ENCODE results near the gene RICTOR. TPM values are rescaled to one million over a fixed set of nuclear protein-coding genes. Genes with fewer than 3 reads are reported as not detected.

Gene RICTOR
- total and polyA plus RNA-seq, 9 of the 15 experiments (the other 6 are each of a cell fraction or from before 2014, with no cell fraction given): 13.9 to 46.6 (median 22.6) TPM

GRCh38 chr5:39092581-39093351 is 18.6 kb upstream of the RICTOR start (continued):
- TF ChIP-seq ZNF23 (CRISPR knock-in tag; IDR thresholded peaks at IDR 0.05) (no peak), NCOR1 (IDR thresholded peaks at IDR 0.05) (no peak), MAFG (tag; conservative IDR thresholded peaks at IDR 0.05) (peak; percentile 85), MEIS2 (IDR thresholded peaks at IDR 0.05; ENCODE audit: partially characterized antibody) (peak; percentile 93), FOS (IDR thresholded peaks at IDR 0.05; ENCODE audit: extremely low read depth, insufficient read length) (no peak), ZFPM2 (CRISPR knock-in tag; IDR thresholded peaks at IDR 0.05) (no peak), HMG20B (CRISPR knock-in tag; IDR thresholded peaks at IDR 0.05) (no peak), ZEB2 (IDR thresholded peaks at IDR 0.05) (no peak), ZNF780A (CRISPR knock-in tag; IDR thresholded peaks at IDR 0.05) (no peak), E4F1 (CRISPR knock-in tag; IDR thresholded peaks at IDR 0.05; ENCODE audit: borderline replicate concordance) (no peak), ZNF589 (CRISPR knock-in tag; IDR thresholded peaks at IDR 0.05; ENCODE audit: low read depth) (no peak), YY1 (IDR thresholded peaks at IDR 0.05; ENCODE audit: borderline replicate concordance in 1 of 3, control insufficient read depth in 1 of 3, extremely low read depth in 1 of 3, insufficient read depth in 3 of 3, insufficient read length in 1 of 3, insufficient replicate concordance in 2 of 3, low read depth in 1 of 3, low read length in 2 of 3) (no peak), LEF1 (IDR thresholded peaks at IDR 0.05) (no peak), TCF3 (CRISPR knock-in tag; IDR thresholded peaks at IDR 0.05) (no peak), NR3C1 (CRISPR knock-in tag; IDR thresholded peaks at IDR 0.05) (no peak), STAG1 (CRISPR knock-in tag; IDR thresholded peaks at IDR 0.05; ENCODE audit: borderline replicate concordance) (no peak), ZNF146 (CRISPR knock-in tag; IDR thresholded peaks at IDR 0.05; ENCODE audit: unreplicated experiment) (no peak), ZNF655 (CRISPR knock-in tag; IDR thresholded peaks at IDR 0.05) (no peak), JUND (IDR thresholded peaks at IDR 0.05; ENCODE audit: borderline replicate concordance, low read depth, low read length) (peak; percentile 33; the same call in 1 of the 2 replicates), JUND (tag; IDR thresholded peaks at IDR 0.05; ENCODE audit: borderline replicate concordance, low read depth, low read length) (no peak; the same call in 2 of the 3 replicates), MCM5 (IDR thresholded peaks at IDR 0.05; ENCODE audit: low read depth) (no peak), ZKSCAN3 (CRISPR knock-in tag; IDR thresholded peaks at IDR 0.05) (no peak), NFRKB (IDR thresholded peaks at IDR 0.05; ENCODE audit: low read depth) (no peak), ARID1B (IDR thresholded peaks at IDR 0.05) (peak; percentile 36; the same call in 1 of the 2 replicates), ZNF12 (CRISPR knock-in tag; IDR thresholded peaks at IDR 0.05) (no peak), E2F3 (CRISPR knock-in tag; IDR thresholded peaks at IDR 0.05) (no peak), USF2 (CRISPR knock-in tag; IDR thresholded peaks at IDR 0.05) (no peak)
